WERI-Rb-1 (cell line): Measurements from ENCODE around the gene SYT7.

Experiments used
- DNase-seq: peaks from one replicate; pipeline ENCODE4 v3.0.0-alpha.2; 2020
- H3K27ac ChIP-seq: fragments of 250-450 bp; sonication (Bioruptor Pico); 2 replicates; pipeline ENCODE4 v1.5.1; 2020; ENCODE audit warnings: mild to moderate bottlenecking, moderate library complexity
- H3K27me3 ChIP-seq: fragments of 250-450 bp; sonication (Bioruptor Pico); 2 replicates; pipeline ENCODE4 v1.5.1; 2021; ENCODE audit warnings: mild to moderate bottlenecking, low read depth, moderate library complexity; ENCODE audit not compliant: insufficient read depth, severe bottlenecking
- H3K36me3 ChIP-seq: fragments of 250-450 bp; sonication (Bioruptor Pico); 2 replicates; pipeline ENCODE4 v1.5.1; 2020; ENCODE audit warnings: mild to moderate bottlenecking, moderate library complexity
- H3K4me3 ChIP-seq: 2 replicates; pipeline ENCODE4 v1.5.1; 2011; ENCODE audit warnings: low read depth, mild to moderate bottlenecking, control low read depth, low read length
- H3K9me3 ChIP-seq: fragments of 250-450 bp; sonication (Bioruptor Pico); 2 replicates; pipeline ENCODE4 v1.5.1; 2021; ENCODE audit warnings: mild to moderate bottlenecking, moderate library complexity; ENCODE audit not compliant: severe bottlenecking
- CTCF ChIP-seq: IDR thresholded peaks from 2 replicates; pipeline ENCODE4 v1.5.1; 2011; ENCODE audit warnings: low read depth, mild to moderate bottlenecking, control low read depth, inconsistent platforms, low read length

The SYT7 gene

GRCh38 chr11:61581030-61581928 is at the start of gene SYT7:
SYT7 (minus strand) TSS chr11:61581076; CDS start chr11:61580820, 256 bp downstream.
- DNase-seq: peak; percentile 97
- Histone ChIP-seq H3K4me3 (peak within 1 kb of the TSS; percentile 58), H3K36me3 (peaks cover 11% of the 10 kb centered on the region), H3K9me3 (no peaks in the 10 kb centered on the region), H3K27ac (peak within 1 kb of the TSS; percentile 97), H3K27me3 (no peaks in the 10 kb centered on the region)
- TF ChIP-seq CTCF: peak; percentile 25; the same call in 1 of the 2 replicates

- Histone ChIP-seq H3K27ac (peak overlapping the region; percentile 0; the same call in 1 of the 2 replicates), H3K36me3 (no peaks in the 10 kb centered on the region), H3K4me3 (no peak overlapping the region), H3K9me3 (no peaks in the 10 kb centered on the region), H3K27me3 (no peaks in the 10 kb centered on the region)
- TF ChIP-seq CTCF: no peak
- no peak for DNase-seq
These were observed 49.2 kb upstream of the SYT7 start for GRCh38 chr11:61630089-61630488.

- DNase-seq: no peak
- Histone ChIP-seq H3K27me3 (no peaks in the 10 kb centered on the region), H3K27ac (0 out of 2 replicates have a peak overlapping the region, but pooled peaks have one; percentile 16), H3K36me3 (no peaks in the 10 kb centered on the region), H3K4me3 (no peak overlapping the region), H3K9me3 (no peaks in the 10 kb centered on the region)
- TF ChIP-seq CTCF: no peak
These were observed 48.4 kb upstream of the SYT7 start for GRCh38 chr11:61629082-61629833.

GRCh38 chr11:61628662-61628970 is 47.7 kb upstream of the SYT7 start:
- H3K9me3 ChIP-seq: no peaks in the 10 kb centered on the region
- no peak overlapping the region for H3K4me3 ChIP-seq
- no peak overlapping the region for H3K27ac ChIP-seq
- no peak for TF ChIP-seq CTCF
- no peaks in the 10 kb centered on the region for H3K27me3 ChIP-seq
- no peak for DNase-seq
- H3K36me3 ChIP-seq: no peaks in the 10 kb centered on the region

- Histone ChIP-seq H3K27me3 (no peaks in the 10 kb centered on the region), H3K9me3 (no peaks in the 10 kb centered on the region), H3K27ac (no peak overlapping the region), H3K36me3 (no peaks in the 10 kb centered on the region), H3K4me3 (no peak overlapping the region)
- peak; percentile 83 for DNase-seq
- peak; percentile 95 for TF ChIP-seq CTCF
These were observed 47.2 kb upstream of the SYT7 start for GRCh38 chr11:61627850-61628661.
